Psoas muscle (tissue), 8 donors: ENCODE results near the gene EXOC3L1. TPM values are rescaled to one million over a fixed set of nuclear protein-coding genes. Genes with fewer than 3 reads are reported as not detected.

ENCODE experiments used
- ATAC-seq, 4 donors: fragments of 200-7000 bp; cut with Tn5 transposase; one replicate each; pipeline ENCODE4 v1.9.1; 2020; ENCODE audit warnings: moderate library complexity in 3 of 4, mild to moderate bottlenecking in 2 of 4
- DNase-seq, 2 donors: peaks; one replicate each; pipeline ENCODE4 v3.0.0-alpha.2; 2020
- H3K27ac ChIP-seq: fragments of 200-600 bp; one replicate; pipeline ENCODE4 v1.8.0; 2022
- H3K27me3 ChIP-seq, 3 donors: fragments of 200-600 bp in 1 of 3; one replicate each; pipeline versions ENCODE4 v1.6.1 to v1.8.0; 2013 to 2022; ENCODE audit warnings: low read length in 2 of 3, mild to moderate bottlenecking in 2 of 3, moderate library complexity in 1 of 3; ENCODE audit not compliant: insufficient read depth in 3 of 3
- H3K36me3 ChIP-seq, 2 donors: fragments of 200-600 bp in 1 of 2; one replicate each; pipeline versions ENCODE4 v1.6.1 to v1.8.0; 2013 to 2022; ENCODE audit warnings: low read depth in 1 of 2, mild to moderate bottlenecking in 1 of 2, moderate library complexity in 1 of 2; ENCODE audit not compliant: insufficient read depth in 1 of 2
- H3K4me1 ChIP-seq: fragments of 200-600 bp; one replicate; pipeline ENCODE4 v1.8.0; 2022
- H3K4me3 ChIP-seq: fragments of 200-600 bp; one replicate; pipeline ENCODE4 v1.8.0; 2022; ENCODE audit warnings: mild to moderate bottlenecking
- H3K9me3 ChIP-seq: fragments of 200-600 bp; one replicate; pipeline ENCODE4 v1.8.0; 2022
- WGBS, 3 donors: extraction: QIAGEN DNeasy Blood & Tissue Kit; methylation state at CpG; one replicate each; pipeline versions ENCODE4 v1.1.6 to v1.1.7; 2013; 5-methylcytosine and 5-hydroxymethylcytosine counted together
- intact Hi-C, 2 donors: fragments of 100-400 bp; cut with DNase I; formaldehyde crosslinking; loops; one replicate each; pipeline versions ENCODE4 v1.11.0 to v1.14.2; 2022
- polyA plus RNA-seq, 3 donors: library from polyadenylated mRNA; stranded (reverse); fragments of 200-250 nt; gene quantifications; one replicate each; pipeline ENCODE4 v1.2.3, GENCODE V29; 2013
- total RNA-seq, 4 donors: library from RNA; stranded (reverse); fragmentation: NEBNext Ultra II Directional in 2 of 4; extraction: Animal tissue kit (Norgen Biotek cat#: 25700) in 2 of 4; gene quantifications; one replicate each; pipeline versions ENCODE4 v1.2.1 to v1.2.4, GENCODE V29; 2021 to 2023
- TF ChIP-seq, protein P1 (sequence below): fragments of 200-600 bp; IDR thresholded peaks from one replicate; pipeline ENCODE4 v1.8.0; 2022; ENCODE audit warnings: antibody characterized with exemption
- donor health status: healthy with polysubstance abuse.
- donor health status: DM: no; HTN: no; CAD: no; lungs with moderate emphysema.
- donor health status: Bipolar disorder and iron deficiency.
- donor health status: healthy.
- donor health status: DM: yes; HTN: yes; CAD: no.
- donor health status: DM: no; HTN: no; CAD: no.
- donor health status: DM: no; HTN: no; CAD: no.
- donor health status: DM: yes; HTN: yes; CAD: no.

Gene EXOC3L1
- total and polyA plus RNA-seq, 7 donors, result 0.84 to 3.4 (median 1.2) TPM

DNA sequence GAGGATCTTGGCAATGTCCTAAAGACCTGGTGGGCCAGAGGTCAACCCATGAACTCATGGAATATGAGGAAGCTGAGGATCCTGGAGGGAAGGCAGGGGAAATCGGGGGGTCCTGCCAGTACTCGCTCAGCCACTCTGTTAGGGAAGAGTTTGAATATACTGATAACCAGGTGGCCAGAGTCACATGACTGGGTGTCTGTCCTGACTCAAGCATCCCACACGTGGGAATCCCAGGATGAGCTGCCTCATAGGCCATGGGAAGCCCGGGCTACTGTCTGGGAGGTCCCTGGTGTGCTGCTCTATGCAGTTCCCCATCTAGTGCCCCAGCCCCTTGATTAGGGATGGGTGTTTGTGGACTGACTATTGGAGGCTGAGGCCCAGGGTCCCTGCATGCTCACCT, 1.6 kb downstream of the EXOC3L1 start:
- no peak overlapping the region for H3K27ac ChIP-seq
- intact Hi-C loops, result no loop called here
- ATAC-seq, result no peak
- H3K27me3 ChIP-seq, result no peaks in the 10 kb centered on the region
- H3K36me3 ChIP-seq, result no peaks in the 10 kb centered on the region
- no peaks in the 10 kb centered on the region for H3K9me3 ChIP-seq
- TF ChIP-seq, protein P1, sequence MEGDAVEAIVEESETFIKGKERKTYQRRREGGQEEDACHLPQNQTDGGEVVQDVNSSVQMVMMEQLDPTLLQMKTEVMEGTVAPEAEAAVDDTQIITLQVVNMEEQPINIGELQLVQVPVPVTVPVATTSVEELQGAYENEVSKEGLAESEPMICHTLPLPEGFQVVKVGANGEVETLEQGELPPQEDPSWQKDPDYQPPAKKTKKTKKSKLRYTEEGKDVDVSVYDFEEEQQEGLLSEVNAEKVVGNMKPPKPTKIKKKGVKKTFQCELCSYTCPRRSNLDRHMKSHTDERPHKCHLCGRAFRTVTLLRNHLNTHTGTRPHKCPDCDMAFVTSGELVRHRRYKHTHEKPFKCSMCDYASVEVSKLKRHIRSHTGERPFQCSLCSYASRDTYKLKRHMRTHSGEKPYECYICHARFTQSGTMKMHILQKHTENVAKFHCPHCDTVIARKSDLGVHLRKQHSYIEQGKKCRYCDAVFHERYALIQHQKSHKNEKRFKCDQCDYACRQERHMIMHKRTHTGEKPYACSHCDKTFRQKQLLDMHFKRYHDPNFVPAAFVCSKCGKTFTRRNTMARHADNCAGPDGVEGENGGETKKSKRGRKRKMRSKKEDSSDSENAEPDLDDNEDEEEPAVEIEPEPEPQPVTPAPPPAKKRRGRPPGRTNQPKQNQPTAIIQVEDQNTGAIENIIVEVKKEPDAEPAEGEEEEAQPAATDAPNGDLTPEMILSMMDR, result no peak
- 65 to 79% (median 77%) methylated on average over 4 of the region's 4 CpGs for WGBS, 3 donors
- peaks cover 35% of the 10 kb centered on the region for H3K4me1 ChIP-seq
- no peak for DNase-seq
- no peak overlapping the region for H3K4me3 ChIP-seq

DNA sequence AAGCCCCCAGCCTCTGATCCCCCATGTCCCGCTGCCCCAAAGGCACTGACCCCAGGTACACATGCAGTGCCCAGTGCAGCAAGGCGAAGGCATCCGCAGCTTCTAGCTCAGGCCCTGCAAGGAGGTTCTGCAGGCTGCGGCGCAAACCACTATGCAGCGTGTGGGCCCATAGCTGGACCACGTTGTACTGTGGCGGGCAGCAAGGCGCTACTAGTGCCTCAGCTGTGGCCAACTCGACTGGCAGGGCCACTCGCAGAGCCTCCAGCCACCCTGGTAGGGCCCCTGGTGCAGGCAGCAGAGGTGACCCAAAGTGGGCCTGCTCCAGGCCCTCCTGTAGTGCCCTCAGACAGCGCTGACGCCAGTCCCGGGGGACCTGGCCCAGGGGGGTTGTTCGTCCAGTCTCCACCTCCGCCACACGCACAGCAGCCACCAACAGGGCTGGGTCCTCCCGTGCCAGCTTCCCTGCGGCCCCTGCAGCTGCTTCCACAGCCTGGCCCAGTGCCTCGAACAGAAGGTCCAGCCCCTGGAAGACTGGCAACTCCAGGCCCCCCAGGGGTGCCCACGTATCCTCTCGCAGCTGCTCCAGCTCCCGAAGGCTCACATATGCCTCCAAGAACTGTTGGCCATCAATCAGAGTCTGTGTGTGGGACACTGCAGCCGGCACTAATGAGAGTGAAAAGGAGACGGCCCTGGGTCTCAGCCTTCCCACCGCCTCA, 2.6 kb downstream of the EXOC3L1 start:
- H3K4me1 ChIP-seq, result peaks cover 35% of the 10 kb centered on the region
- no peaks in the 10 kb centered on the region for H3K9me3 ChIP-seq
- DNase-seq (peak in 1 of 2 donors; percentile 52), ATAC-seq (no peak)
- H3K27ac ChIP-seq, result no peak overlapping the region
- H3K4me3 ChIP-seq, result no peak overlapping the region
- no peaks in the 10 kb centered on the region for H3K36me3 ChIP-seq
- TF ChIP-seq, protein P1, result no peak
- intact Hi-C loops, result no loop called here
- H3K27me3 ChIP-seq, result no peaks in the 10 kb centered on the region
- 53 to 59% (median 53%) methylated on average over 26 of the region's 26 CpGs for WGBS, 3 donors

DNA sequence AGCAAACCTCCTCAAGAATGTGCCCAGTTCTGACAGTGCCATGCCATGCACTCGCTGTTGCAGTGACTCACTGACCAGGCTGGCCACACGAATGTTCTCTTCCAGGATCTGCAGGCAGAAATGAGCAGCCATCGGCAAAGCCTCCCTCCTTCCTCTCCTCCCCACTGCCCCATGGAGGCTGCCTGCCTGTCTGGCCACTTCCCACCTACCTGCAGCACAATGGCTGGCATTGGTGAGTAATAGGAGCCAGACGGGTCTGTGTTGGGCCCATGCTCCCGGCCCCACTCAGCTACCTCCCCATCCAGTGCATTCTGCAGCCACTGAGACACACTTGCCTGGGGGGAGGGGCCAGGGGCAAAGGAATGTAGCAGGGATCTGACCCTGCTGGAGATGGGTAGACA, 3.4 kb downstream of the EXOC3L1 start:
- DNase-seq, result no peak
- intact Hi-C loops, result no loop called here

DNA sequence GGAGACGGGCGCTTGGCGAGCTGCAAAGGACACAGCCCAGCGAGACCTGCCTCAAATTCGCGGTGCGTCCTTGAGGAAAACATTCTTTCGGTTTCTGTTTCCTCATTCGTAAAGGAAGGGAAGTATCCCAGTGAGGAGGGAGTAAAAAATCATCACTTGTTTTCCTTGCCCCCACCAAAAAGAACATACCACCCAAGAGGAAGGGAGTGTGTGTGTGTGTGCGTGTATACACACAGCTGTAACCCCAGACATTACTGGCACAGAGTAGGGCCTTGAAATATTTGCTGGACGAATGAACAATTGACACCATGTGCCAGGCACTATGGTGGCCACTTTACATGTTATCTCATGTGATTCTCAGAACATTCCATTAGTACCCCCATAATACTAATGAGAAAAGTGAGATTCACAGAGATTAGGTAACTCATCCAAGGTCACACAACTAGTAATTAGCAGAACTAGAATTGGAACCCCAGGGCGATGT, 4.2 kb downstream of the EXOC3L1 start:
- Histone ChIP-seq H3K27ac (no peak overlapping the region), H3K9me3 (no peaks in the 10 kb centered on the region), H3K36me3 (no peaks in the 10 kb centered on the region), H3K4me1 (peaks cover 29% of the 10 kb centered on the region), H3K27me3 (no peaks in the 10 kb centered on the region), H3K4me3 (peak overlapping the region; percentile 95)
- ATAC-seq (no peak), DNase-seq (no peak)
- intact Hi-C loops, result loop anchor here in 1 of 2 donors (1.0 kb wide), 1 partner anchor 208 kb away; no protein-coding TSS in a partner anchor
- TF ChIP-seq, protein P1, result no peak
- WGBS, 3 donors, result 9 to 11% (median 9%) methylated on average over 12 of the region's 12 CpGs

More for the DNA sequence above, 3.4 kb downstream of the EXOC3L1 start:
- H3K4me3 ChIP-seq, result no peak overlapping the region
- ATAC-seq, result no peak
- H3K36me3 ChIP-seq, result no peaks in the 10 kb centered on the region
- no peak overlapping the region for H3K27ac ChIP-seq
- H3K27me3 ChIP-seq, result no peaks in the 10 kb centered on the region
- 42 to 50% (median 42%) methylated on average over 5 of the region's 5 CpGs for WGBS, 3 donors
- H3K4me1 ChIP-seq, result peaks cover 34% of the 10 kb centered on the region
- TF ChIP-seq, protein P1, result no peak
- no peaks in the 10 kb centered on the region for H3K9me3 ChIP-seq
